Measurements from ENCODE around the gene CAPN8.

Gene CAPN8

DNA sequence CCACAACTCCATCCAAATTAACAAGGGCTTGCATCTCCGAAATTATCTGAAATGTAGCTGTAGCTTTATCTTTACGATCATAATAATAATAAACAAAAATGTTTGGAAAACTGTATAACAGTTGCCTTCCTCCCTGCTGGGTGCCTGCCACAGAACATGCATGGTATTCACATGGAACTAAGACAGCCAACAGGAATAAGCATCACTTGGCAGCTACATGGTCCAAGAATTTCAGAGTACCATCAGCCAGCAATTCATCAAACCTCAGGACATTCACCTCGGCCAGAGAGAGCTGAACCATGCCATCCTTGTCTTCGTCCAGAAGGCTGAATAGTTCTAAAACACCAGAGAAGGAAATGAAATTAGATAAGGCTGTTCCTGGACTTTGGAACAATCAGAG is 122.7 kb downstream of the CAPN8 start:
- TF ChIP-seq MAX (IDR thresholded peaks at IDR 0.05), result no peak
- TF ChIP-seq CREB1 (IDR thresholded peaks at IDR 0.05; ENCODE audit: low read depth), result no peak

GRCh38 chr1:223540485-223541106 is 124.9 kb downstream of the CAPN8 start:
- TF ChIP-seq CEBPB (IDR thresholded peaks at IDR 0.05) (no peak), USF1 (IDR thresholded peaks at IDR 0.05) (no peak), NFIC (IDR thresholded peaks at IDR 0.05) (no peak), EGR1 (IDR thresholded peaks at IDR 0.05) (no peak)
- TF ChIP-seq, protein P1, sequence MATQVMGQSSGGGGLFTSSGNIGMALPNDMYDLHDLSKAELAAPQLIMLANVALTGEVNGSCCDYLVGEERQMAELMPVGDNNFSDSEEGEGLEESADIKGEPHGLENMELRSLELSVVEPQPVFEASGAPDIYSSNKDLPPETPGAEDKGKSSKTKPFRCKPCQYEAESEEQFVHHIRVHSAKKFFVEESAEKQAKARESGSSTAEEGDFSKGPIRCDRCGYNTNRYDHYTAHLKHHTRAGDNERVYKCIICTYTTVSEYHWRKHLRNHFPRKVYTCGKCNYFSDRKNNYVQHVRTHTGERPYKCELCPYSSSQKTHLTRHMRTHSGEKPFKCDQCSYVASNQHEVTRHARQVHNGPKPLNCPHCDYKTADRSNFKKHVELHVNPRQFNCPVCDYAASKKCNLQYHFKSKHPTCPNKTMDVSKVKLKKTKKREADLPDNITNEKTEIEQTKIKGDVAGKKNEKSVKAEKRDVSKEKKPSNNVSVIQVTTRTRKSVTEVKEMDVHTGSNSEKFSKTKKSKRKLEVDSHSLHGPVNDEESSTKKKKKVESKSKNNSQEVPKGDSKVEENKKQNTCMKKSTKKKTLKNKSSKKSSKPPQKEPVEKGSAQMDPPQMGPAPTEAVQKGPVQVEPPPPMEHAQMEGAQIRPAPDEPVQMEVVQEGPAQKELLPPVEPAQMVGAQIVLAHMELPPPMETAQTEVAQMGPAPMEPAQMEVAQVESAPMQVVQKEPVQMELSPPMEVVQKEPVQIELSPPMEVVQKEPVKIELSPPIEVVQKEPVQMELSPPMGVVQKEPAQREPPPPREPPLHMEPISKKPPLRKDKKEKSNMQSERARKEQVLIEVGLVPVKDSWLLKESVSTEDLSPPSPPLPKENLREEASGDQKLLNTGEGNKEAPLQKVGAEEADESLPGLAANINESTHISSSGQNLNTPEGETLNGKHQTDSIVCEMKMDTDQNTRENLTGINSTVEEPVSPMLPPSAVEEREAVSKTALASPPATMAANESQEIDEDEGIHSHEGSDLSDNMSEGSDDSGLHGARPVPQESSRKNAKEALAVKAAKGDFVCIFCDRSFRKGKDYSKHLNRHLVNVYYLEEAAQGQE (IDR thresholded peaks at IDR 0.05; ENCODE audit: low read depth), result no peak

DNA sequence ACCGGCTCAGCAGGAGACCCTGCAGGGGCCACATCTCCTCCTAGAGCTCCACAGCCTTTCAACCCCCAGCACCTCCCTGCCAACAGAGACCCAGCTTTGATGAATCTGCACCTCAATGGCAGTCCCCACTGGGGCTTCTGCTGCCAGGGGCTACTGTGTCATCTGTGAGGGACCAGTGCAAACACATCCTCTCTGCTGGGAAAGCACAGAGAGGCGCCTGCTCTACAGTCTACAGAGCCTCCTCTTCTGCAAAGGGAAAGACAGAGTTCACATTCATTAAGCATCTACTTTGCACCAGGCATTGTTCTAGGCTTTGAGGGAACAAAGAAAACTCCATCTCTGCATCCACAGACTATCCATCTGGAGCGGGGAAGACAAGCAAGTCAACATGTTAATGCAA is 125.8 kb downstream of the CAPN8 start:
- TF ChIP-seq YY1 (IDR thresholded peaks at IDR 0.05; ENCODE audit: low read depth) (no peak), CEBPB (IDR thresholded peaks at IDR 0.05) (no peak), TAF1 (IDR thresholded peaks at IDR 0.05; ENCODE audit: low read depth) (no peak), EGR1 (IDR thresholded peaks at IDR 0.05) (no peak), NFIC (IDR thresholded peaks at IDR 0.05) (no peak), TEAD4 (IDR thresholded peaks at IDR 0.05) (no peak), USF1 (IDR thresholded peaks at IDR 0.05) (no peak)

GRCh38 chr1:223538981-223539380 is 126.5 kb downstream of the CAPN8 start:
- TF ChIP-seq EP300 (IDR thresholded peaks at IDR 0.05; ENCODE audit: borderline replicate concordance) (no peak), ZBTB7A (IDR thresholded peaks at IDR 0.05; ENCODE audit: low read depth) (no peak), CEBPB (IDR thresholded peaks at IDR 0.05) (no peak), RAD21 (IDR thresholded peaks at IDR 0.05; ENCODE audit: low read depth) (no peak), CREB1 (IDR thresholded peaks at IDR 0.05; ENCODE audit: low read depth) (no peak), USF1 (IDR thresholded peaks at IDR 0.05) (no peak), TCF12 (IDR thresholded peaks at IDR 0.05; ENCODE audit: low read depth) (no peak), FOXM1 (IDR thresholded peaks at IDR 0.05; ENCODE audit: borderline replicate concordance, low read depth) (no peak), MAX (IDR thresholded peaks at IDR 0.05) (no peak), NFIC (IDR thresholded peaks at IDR 0.05) (no peak), TAF1 (IDR thresholded peaks at IDR 0.05; ENCODE audit: low read depth) (no peak), EGR1 (IDR thresholded peaks at IDR 0.05) (no peak), TEAD4 (IDR thresholded peaks at IDR 0.05) (no peak), YY1 (IDR thresholded peaks at IDR 0.05; ENCODE audit: low read depth) (no peak)
- TF ChIP-seq, protein P1 (IDR thresholded peaks at IDR 0.05; ENCODE audit: low read depth), result no peak

DNA sequence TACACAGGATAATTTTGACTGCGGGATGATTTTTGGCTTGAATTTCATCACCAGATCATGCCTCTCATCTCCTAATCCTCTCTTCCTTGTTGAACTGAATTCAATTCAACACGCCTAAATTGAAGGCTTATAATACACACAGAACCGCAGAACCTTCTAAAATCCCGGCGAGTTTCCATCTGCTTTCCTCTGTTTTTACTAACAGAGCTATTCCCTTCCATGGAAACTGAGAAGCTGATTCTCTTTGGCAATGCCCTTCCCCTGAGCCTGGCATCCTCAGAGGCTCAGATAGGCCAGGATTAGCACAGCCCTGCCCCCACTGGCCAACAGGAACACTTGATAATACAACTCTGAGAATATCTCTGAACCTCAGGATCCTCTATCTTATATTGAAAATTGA is 130.2 kb downstream of the CAPN8 start:
- TF ChIP-seq RAD21 (IDR thresholded peaks at IDR 0.05; ENCODE audit: low read depth) (no peak), EP300 (IDR thresholded peaks at IDR 0.05; ENCODE audit: borderline replicate concordance) (no peak), CEBPB (IDR thresholded peaks at IDR 0.05) (no peak), MAX (IDR thresholded peaks at IDR 0.05) (no peak), ZBTB7A (IDR thresholded peaks at IDR 0.05; ENCODE audit: low read depth) (no peak), USF1 (IDR thresholded peaks at IDR 0.05) (no peak), TEAD4 (IDR thresholded peaks at IDR 0.05) (no peak)
- TF ChIP-seq, protein P1 (IDR thresholded peaks at IDR 0.05; ENCODE audit: low read depth), result no peak

All from Ishikawa (cell line).